ENCODE data around the gene ORAI3.
A peak's percentile ranks its signal among the peaks of the same experiment; 100 is the strongest.

GRCh38 chr16:30953111-30953510, 4.2 kb downstream of the ORAI3 start:
- TF ChIP-seq ONECUT2 (CRISPR knock-in tag; IDR thresholded peaks at IDR 0.05) (no peak), KLF16 (CRISPR knock-in tag; IDR thresholded peaks at IDR 0.05) (peak in 1 of 2 experiments; percentile 86; a peak in 1 of 4 replicates), MYC (CRISPR knock-in tag; IDR thresholded peaks at IDR 0.05; ENCODE audit: borderline replicate concordance) (no peak)
